ENCODE data around the gene L3MBTL3.

DNA sequence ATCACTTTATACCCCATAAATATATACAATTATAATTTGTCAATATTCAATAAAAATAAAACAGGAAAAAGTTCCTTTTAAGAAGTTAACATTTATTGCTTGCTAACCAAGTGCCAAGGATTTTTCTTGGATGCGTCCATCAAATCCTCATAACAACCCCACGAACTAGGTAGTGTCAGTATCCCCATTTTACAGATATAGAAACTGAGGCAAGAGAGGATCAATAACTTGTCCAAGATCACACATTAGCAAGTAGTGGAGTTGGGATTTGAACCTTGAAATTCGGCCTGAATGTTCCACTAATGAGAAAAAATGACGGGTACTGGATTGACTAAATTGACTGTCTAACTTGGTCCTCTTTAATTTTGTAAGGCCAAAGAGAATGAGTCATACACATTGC is 5.7 kb upstream of the L3MBTL3 start:
- TF ChIP-seq, protein P1, sequence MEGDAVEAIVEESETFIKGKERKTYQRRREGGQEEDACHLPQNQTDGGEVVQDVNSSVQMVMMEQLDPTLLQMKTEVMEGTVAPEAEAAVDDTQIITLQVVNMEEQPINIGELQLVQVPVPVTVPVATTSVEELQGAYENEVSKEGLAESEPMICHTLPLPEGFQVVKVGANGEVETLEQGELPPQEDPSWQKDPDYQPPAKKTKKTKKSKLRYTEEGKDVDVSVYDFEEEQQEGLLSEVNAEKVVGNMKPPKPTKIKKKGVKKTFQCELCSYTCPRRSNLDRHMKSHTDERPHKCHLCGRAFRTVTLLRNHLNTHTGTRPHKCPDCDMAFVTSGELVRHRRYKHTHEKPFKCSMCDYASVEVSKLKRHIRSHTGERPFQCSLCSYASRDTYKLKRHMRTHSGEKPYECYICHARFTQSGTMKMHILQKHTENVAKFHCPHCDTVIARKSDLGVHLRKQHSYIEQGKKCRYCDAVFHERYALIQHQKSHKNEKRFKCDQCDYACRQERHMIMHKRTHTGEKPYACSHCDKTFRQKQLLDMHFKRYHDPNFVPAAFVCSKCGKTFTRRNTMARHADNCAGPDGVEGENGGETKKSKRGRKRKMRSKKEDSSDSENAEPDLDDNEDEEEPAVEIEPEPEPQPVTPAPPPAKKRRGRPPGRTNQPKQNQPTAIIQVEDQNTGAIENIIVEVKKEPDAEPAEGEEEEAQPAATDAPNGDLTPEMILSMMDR (IDR thresholded peaks at IDR 0.05) = no peak
- TF ChIP-seq POLR2AphosphoS5 (IDR thresholded peaks at IDR 0.05) (no peak), POLR2A (IDR thresholded peaks at IDR 0.05) (no peak)

Data from prostate gland (tissue), 2 donors.